GM21423 (cell line): ENCODE results near the gene TAS1R3.
"Not testable (repeated sequence)": the region's sequence is repeated elsewhere in the genome, so short reads cannot be mapped to it uniquely, and the experiment has no call there.

ENCODE experiments used
- ATAC-seq: cut with Tn5 transposase; IDR thresholded peaks from one replicate; pipeline ENCODE4 v1.9.1; 2021; ENCODE audit warnings: mild to moderate bottlenecking, moderate library complexity; ENCODE audit not compliant: unreplicated experiment

Gene TAS1R3

GRCh38 chr1:1364266-1364665, 33.2 kb downstream of the TAS1R3 start:
- ATAC-seq, result no peak

DNA sequence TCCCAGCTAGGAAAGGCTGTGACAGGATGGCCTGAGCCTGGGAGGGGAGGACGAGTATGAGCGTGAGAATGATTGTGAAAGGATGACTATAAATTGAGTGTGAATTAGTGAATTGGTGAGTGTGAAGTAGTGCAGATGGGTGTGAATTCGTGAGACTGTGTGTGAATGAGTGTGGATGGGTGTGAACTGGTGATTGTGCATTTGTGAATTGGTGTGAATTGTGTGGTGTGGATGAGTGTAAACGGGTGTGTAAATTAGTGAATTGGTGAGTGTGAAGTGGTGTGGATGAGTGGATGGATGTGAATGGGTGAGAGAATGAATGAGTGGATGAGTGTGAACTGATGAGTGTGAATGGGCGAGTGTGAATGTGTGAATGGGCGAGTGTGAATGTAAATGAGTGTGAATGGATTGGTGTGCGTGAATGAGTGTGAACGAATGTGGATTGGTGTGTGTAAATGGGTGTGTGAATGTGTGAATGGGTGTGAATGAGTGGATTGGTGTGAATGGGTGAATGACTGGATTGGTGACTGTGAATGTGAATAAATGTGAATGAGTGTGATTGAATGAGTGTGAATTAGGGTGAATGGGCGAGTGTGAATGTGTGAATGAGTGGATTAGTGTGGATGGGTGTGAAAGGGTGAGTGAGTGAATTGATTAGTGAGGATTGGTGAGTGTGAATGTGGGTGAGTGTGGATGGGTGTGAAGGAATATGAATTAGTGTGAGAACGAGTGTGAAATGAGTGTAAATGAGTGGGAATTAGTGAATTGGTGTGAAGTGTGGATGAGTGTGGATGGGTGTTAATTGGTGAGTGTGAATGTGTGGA, 35.0 kb downstream of the TAS1R3 start:
- ATAC-seq, result no peak

GRCh38 chr1:1366699-1367066, 35.6 kb downstream of the TAS1R3 start:
- no peak for ATAC-seq

DNA sequence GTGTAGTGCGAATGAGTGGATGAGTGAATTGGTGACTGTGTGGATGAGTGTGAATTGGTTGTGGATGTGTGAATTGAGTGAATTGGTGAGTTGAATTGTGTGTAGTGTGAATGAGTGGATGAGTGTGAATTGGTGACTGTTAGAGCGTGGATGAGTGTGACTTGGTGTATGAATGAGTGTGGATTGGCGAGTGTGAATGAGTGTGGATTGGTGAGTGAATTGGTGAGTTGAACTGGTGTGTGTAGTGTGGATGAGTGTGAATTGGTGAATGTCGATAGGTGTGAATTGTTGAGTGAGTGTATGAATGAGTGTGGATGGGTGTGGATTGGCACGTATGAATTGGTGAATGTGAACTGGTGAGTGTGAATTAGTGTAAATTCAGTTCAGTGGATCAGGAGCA, 36.2 kb downstream of the TAS1R3 start:
- no peak for ATAC-seq

DNA sequence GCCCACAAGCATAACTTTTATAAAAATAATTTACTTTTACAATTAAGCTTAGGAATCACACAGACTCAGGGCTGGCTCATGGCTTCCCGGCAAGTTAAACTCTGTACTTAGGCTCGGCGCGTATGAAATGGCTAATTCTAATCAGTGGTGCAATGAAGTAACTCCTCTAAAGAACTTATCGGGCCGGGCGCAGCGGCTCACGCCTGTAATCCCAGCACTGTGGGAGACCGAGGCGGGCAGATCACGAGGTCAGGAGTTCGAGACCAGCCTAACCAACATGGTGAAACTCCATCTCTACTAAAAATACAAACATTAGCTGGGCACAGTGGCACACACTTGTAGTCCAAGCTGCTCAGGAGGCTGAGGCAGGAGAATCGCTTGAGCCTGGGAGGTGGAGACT, 39.0 kb downstream of the TAS1R3 start:
- ATAC-seq, result not testable (repeated sequence)

DNA sequence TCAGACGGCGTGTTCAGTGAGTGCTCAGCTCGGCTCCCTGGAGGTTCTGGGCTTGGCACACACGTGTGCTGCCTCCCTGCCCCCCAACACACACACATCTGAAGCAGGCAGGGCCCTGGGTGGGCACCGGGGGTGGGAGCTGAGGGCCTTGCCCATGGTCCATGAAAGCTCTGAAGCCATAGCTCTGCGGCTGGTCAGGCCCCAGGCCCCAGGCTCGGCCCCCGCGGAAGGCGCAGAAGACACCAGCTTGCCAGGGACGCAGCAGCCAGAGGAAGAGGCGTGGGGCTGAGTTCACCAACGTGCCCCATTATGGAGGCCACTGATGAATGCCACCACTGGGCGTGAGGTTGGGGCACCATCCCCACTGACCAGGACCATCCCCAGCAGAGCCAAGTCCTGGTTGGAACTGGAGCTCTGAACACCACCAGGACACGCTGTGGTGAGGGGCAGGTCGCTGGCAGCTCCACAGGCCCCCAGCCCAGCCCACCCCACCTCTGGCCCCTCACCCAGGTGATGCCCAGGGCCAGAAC, 39.8 kb downstream of the TAS1R3 start:
- no peak for ATAC-seq

GRCh38 chr1:1371364-1371745, 40.3 kb downstream of the TAS1R3 start:
- ATAC-seq, result no peak

DNA sequence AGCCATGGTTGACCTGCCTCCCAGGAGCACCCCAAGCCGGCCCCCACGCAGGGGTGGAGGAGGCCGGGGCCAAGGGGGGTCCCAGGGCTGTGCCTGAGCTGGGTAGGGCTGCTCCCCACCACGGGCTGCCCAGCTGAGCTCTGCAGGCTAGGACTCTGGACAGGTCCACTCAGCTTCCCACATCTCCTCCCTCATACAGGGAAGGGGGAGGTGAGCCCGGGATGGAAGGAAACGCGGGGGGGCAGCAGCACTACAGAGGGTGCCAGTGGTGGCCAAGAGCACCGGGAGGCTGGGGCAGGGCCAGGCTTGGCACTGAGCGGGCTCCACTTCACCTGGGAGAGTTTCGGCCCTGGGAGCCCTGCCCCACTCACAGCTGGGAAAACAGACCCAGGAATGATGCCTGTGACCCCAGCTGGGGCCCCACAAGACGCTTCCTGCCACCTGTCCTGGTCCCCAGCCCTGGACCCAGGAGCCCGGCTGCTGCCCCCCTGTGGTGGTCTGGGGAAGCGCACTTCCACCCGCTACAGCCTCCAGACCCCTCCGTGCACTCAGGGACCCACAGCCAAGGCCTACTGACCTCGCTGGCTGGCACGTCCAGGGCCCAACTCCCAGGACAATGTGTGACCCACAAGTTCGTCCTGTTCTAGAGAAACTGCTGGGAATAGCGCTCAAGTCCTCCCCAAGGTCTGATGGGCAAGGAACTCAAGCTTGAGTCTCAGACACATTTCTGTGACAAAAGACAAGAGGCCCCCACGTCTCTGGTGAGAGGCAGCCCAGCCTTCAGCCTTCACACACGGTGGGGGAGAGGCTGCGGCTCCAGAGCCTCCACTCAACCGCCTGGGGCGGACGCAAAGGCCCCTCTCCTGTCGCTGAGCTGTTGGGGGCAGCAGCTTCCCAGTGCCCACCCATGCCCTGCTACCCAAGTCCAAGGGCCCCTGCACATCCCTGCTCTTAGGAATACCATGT, 40.9 kb downstream of the TAS1R3 start:
- ATAC-seq, result no peak

DNA sequence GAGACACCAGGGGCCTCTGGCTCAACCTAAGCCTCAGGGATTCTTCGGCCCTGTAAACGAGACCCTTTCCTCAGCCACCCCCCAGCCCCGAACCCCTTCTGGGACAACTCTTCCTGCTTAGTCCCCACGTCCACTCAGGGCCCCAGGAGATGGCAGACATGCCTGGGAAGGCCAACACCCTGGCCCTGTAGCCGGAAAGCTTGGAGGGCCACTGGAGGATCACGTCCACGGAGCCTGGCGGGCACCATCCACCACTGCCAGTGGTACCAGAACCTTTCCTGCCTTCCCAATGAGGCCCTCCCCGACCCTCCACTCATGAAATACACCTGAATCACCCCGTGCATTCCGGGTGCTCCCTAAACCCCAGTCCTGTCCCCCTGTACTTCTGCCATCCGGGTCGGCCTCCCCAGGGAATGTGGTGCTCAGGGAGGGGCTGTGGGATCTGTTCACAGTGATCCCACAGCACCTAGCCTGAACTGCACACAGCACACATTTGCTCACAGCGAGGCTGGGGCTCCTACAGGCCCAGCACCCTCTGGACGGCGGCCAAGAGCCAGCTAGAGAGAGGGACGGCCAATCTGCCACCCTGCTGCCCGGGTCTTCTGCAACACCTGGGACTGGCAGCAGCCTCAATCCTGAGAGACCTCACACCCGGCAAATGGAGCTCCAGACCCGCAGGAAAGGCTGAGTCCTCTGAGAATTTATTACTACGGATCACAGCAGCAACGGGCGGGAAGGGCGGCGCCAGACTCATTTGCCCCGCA, 42.2 kb downstream of the TAS1R3 start:
- no peak for ATAC-seq

DNA sequence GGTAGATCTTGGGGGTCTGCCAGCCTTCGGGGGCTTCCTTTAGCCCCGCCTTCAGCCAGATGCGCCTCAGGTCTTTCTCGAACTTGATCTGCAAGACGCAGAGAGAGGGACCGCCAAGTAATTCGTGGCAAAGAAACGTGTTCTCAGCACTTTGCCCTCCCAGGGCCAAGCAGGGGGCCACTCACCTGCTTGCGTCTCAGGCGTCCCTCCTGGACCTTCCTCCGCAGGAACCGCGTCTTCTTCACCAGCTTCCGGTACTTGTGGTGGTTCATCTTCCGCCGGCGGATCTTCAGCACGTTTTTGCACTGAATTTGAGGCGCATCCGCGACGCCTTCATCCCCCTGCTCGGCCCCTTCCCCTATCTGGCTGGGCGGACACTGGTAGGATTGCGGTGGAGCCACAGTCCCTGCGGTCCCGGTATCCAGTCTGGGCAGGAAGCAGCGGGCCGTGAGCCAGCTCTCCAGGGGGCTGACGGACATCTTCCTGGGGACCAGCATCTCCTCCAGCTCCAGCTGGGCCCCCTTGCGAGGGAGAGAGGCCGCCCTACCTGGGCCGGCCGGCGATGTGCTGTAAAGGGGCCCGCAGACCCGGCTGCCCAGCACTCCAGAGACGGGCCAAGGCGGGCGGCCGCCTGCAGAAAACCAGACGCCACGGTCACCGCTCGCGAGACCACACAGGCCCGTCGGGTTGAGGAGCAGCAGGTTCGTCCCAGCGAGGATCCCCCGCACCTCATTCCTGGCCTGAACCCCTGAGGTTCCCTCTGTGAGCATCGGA, 42.9 kb downstream of the TAS1R3 start:
- ATAC-seq, result no peak

DNA sequence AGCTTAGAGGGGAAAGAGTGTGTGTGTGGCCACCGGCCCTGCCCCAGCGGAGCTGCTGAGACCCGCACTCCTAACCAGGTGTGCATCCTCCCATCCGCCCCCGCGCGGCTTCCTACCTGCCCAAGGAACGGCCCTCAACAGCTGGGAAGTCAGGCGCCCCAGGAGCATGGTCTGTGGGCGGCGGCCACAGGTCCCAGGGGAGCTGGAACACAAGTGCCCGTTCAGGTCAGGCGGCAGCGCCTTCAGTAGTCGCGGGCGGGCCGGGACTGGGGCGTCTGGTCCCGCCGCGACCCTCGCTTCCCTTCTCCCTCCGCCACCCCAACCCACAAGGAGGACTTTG, 43.5 kb downstream of the TAS1R3 start:
- peak; percentile 1 for ATAC-seq

DNA sequence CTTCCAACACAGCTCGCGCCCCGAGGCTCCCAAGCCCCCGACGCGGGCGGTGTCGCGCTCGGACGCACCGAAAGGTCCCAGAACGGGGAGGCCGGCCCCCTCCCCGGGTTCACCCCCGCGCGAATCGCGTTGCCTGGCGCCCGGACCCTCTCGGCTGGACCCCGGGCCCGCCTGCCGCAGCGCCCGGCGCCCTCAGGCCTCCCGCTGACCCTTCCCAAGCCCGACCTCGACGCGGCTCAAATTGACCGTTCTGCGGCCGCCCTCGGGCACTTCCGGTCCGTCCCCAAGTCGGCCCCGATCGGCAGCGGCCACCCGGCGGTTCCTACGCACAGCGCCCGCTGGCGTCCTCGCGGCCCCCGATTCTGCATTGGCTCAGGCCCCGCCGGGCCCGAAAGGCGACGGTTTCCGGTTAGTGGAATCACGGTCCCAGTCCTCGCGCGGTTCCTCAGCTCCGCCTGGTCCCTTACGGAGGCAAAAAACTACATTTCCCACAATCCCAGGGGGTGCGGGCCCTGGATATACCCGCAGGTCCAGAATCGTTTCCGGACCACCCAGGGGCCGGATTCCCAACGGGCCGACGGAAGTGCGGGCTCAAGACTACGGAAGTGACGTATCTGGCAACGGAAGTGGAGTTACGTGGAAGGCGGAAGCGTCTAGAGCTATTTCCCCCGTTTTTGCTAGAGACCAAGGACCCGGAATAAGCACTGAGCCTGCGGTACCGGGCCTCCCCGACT, 44.0 kb downstream of the TAS1R3 start, which contains the start of gene AURKAIP1:
TSS of gene AURKAIP1 (minus strand) at position 279 of the 734 bp plus-strand sequence. CDS start 451 bp downstream, outside the sequence.
- peak; percentile 84 for ATAC-seq

- ATAC-seq, result no peak
These were observed 45.6 kb downstream of the TAS1R3 start for GRCh38 chr1:1376551-1377226.

DNA sequence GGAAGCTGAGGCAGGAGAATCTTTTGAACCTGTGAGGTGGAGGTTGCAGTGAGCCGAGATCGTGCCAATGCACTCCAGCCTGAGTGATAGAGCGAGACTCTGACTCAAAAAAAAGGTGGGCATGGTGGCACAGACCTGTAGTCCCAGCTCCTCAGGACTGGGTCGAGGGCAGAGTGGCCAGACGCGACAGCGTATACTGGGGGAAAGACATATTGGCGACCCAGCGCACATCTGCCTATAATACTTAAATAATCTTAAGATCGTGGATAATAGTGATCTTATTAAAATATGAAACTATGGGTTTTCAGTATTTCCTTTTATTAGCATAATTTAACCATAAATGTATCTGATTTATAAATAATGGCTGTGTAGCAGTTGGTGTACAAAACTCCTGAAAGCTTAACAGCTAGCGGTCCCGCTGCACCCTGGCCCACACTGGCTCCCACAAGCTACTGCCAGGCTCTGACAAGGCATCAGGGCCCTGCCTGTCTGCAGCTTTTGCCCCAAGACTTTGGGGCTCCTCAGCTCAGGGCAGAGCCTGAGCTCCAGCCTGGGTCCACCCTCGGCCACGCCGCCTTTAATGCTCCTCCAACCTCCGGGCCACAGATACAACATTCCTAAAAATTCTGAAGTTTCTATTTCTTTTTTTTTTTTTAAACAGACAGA, 46.6 kb downstream of the TAS1R3 start:
- ATAC-seq, result no peak

GRCh38 chr1:1380860-1381259, 49.8 kb downstream of the TAS1R3 start:
- no peak for ATAC-seq

GRCh38 chr1:1381294-1381693, 50.2 kb downstream of the TAS1R3 start:
- no peak for ATAC-seq
